Erythroblast (primary cell): ENCODE data around the gene HSPB1.

Experiments
- GATA1 ChIP-seq: IDR thresholded peaks from 2 replicates; pipeline ENCODE4 v1.6.1; 2011; ENCODE audit warnings: low read depth, mild to moderate bottlenecking, control low read depth, low read length, moderate library complexity
- POLR2A ChIP-seq: IDR thresholded peaks from 2 replicates; pipeline ENCODE4 v1.6.1; 2011; ENCODE audit warnings: mild to moderate bottlenecking, low read length

DNA sequence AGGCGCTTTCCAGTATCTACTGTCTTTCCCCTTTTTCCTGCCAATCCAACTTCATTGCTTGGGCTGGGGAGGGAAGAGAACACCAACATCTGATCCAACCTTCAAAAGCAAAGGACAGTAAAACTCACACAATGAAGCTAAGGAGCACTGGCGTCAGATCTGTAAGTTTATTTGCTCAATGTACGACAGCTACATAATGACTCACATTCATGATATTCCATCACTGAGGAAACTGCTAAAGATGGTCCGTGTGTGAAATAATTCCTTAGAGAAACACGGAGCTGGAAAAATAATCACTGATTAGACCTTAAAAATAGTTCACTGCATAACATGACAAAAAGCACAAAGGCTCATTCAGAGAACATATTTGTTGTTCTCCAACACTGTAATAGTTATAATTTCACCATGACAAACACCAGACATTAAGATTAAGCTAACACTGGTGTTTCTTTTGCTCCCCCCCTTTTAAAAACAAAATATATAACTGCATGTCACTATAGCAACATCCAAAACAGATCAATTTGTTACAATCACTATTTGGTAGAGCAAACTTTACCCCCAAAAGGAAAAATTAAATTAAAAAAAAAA, 24.3 kb downstream of the HSPB1 start:
- TF ChIP-seq POLR2A = no peak
- no peak for TF ChIP-seq GATA1
